ENCODE measurements around the gene ST7.

ST7 gene

GRCh38 chr7:117090791-117091190 lies 137.5 kb downstream of the ST7 start:
- H3K9me3 ChIP-seq (ENCODE audit: control insufficient read depth, insufficient read depth, low read length) = no peaks in the 10 kb centered on the region
- DNase-seq (ENCODE audit: low read depth, low spot score) = no peak
- H3K27ac ChIP-seq (ENCODE audit: low read length) = no peak overlapping the region
- no peaks in the 10 kb centered on the region for H3K36me3 ChIP-seq (ENCODE audit: control insufficient read depth, insufficient read depth, low read length)
- H3K4me1 ChIP-seq (ENCODE audit: control insufficient read depth, insufficient read depth, low read length) = no peaks in the 10 kb centered on the region
- H3K4me3 ChIP-seq (ENCODE audit: low read length) = no peak overlapping the region
- no CpG with 5 or more reads among the region's 5 CpGs for WGBS (ENCODE audit: insufficient coverage, insufficient read length)
- H3K27me3 ChIP-seq (ENCODE audit: control insufficient read depth, insufficient read depth, low read length) = no peaks in the 10 kb centered on the region

DNA sequence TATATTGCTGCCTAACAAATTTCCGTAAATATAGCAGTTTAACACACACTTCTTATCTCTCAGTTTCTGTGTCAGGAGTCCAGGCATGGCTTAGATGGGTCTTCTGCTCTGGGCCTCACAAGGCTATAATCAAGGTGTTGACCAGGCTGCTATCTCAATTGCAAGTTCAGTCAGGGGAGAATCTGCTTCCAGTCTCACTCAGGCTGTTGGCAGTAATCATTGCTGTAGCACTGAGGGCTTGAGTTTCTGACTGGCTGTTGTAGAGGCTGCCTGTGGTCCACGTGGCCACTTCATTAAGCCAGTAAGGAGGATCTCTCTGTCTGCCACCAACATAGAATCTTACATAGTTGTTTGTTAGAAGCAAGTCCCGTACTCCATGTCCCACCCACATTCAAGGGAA lies 138.4 kb downstream of the ST7 start:
- WGBS (ENCODE audit: insufficient coverage, insufficient read length) = no CpG with 5 or more reads among the region's 3 CpGs
- no peak overlapping the region for H3K27ac ChIP-seq (ENCODE audit: low read length)
- H3K4me1 ChIP-seq (ENCODE audit: control insufficient read depth, insufficient read depth, low read length) = no peaks in the 10 kb centered on the region
- DNase-seq (ENCODE audit: low read depth, low spot score) = no peak
- H3K4me3 ChIP-seq (ENCODE audit: low read length) = no peak overlapping the region
- no peaks in the 10 kb centered on the region for H3K27me3 ChIP-seq (ENCODE audit: control insufficient read depth, insufficient read depth, low read length)
- H3K36me3 ChIP-seq (ENCODE audit: control insufficient read depth, insufficient read depth, low read length) = no peaks in the 10 kb centered on the region
- no peaks in the 10 kb centered on the region for H3K9me3 ChIP-seq (ENCODE audit: control insufficient read depth, insufficient read depth, low read length)

- Histone ChIP-seq H3K9me3 (ENCODE audit: control insufficient read depth, insufficient read depth, low read length) (no peaks in the 10 kb centered on the region), H3K27ac (ENCODE audit: low read length) (no peak overlapping the region), H3K4me1 (ENCODE audit: control insufficient read depth, insufficient read depth, low read length) (no peaks in the 10 kb centered on the region), H3K36me3 (ENCODE audit: control insufficient read depth, insufficient read depth, low read length) (no peaks in the 10 kb centered on the region), H3K27me3 (ENCODE audit: control insufficient read depth, insufficient read depth, low read length) (no peaks in the 10 kb centered on the region), H3K4me3 (ENCODE audit: low read length) (no peak overlapping the region)
- WGBS (ENCODE audit: insufficient coverage, insufficient read length) = no CpG with 5 or more reads among the region's 3 CpGs
- no peak for DNase-seq (ENCODE audit: low read depth, low spot score)
Measured at GRCh38 chr7:117092785-117093184, 139.5 kb downstream of the ST7 start.

- H3K27ac ChIP-seq (ENCODE audit: low read length) = no peak overlapping the region
- no CpG with 5 or more reads among the region's 3 CpGs for WGBS (ENCODE audit: insufficient coverage, insufficient read length)
- no peaks in the 10 kb centered on the region for H3K27me3 ChIP-seq (ENCODE audit: control insufficient read depth, insufficient read depth, low read length)
- DNase-seq (ENCODE audit: low read depth, low spot score) = no peak
- H3K4me3 ChIP-seq (ENCODE audit: low read length) = no peak overlapping the region
- H3K36me3 ChIP-seq (ENCODE audit: control insufficient read depth, insufficient read depth, low read length) = no peaks in the 10 kb centered on the region
- no peaks in the 10 kb centered on the region for H3K9me3 ChIP-seq (ENCODE audit: control insufficient read depth, insufficient read depth, low read length)
- H3K4me1 ChIP-seq (ENCODE audit: control insufficient read depth, insufficient read depth, low read length) = no peaks in the 10 kb centered on the region
Measured at GRCh38 chr7:117094457-117094856, 141.2 kb downstream of the ST7 start.

DNA sequence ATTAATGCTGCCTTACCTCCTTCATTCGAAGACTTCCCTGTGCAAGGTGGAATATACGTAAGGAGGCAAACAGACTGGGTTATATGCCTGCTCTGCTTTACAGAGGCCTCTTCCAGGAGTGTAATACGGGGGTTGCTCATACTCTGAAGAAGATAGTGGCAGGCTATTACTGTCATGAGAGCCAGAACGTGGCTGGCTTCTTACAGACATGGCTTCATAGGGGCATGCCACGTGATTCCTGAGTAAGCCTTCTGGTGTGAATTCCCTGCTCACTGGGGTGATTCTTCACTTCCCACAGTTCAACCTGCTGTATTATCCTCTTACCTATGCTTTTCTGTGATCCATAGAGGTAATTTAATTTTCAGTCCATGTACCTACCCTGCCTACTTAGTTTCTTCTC lies 141.8 kb downstream of the ST7 start:
- H3K36me3 ChIP-seq (ENCODE audit: control insufficient read depth, insufficient read depth, low read length) = no peaks in the 10 kb centered on the region
- no peak overlapping the region for H3K4me3 ChIP-seq (ENCODE audit: low read length)
- H3K9me3 ChIP-seq (ENCODE audit: control insufficient read depth, insufficient read depth, low read length) = no peaks in the 10 kb centered on the region
- DNase-seq (ENCODE audit: low read depth, low spot score) = no peak
- H3K4me1 ChIP-seq (ENCODE audit: control insufficient read depth, insufficient read depth, low read length) = no peaks in the 10 kb centered on the region
- no peaks in the 10 kb centered on the region for H3K27me3 ChIP-seq (ENCODE audit: control insufficient read depth, insufficient read depth, low read length)
- no peak overlapping the region for H3K27ac ChIP-seq (ENCODE audit: low read length)
- no CpG with 5 or more reads among the region's 5 CpGs for WGBS (ENCODE audit: insufficient coverage, insufficient read length)

DNA sequence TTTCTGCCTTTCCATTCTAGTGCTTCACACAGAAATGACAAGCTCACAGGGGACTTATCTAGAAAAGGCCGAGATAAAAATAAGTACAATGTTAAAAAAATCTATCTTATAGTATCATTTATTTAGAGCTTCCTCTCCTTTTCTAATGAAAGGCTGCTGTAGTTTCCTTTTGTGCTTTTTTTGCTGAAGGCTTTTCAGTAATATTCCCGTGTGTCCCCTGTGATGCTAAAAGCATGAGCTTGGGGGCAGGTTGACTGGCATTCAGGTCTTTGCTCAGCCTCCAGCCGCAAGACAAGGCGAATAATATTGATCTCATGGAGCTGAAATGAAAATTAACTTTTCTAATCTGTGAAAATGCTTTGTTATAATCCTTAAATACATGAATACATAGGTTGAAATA lies 143.0 kb downstream of the ST7 start:
- H3K27me3 ChIP-seq (ENCODE audit: control insufficient read depth, insufficient read depth, low read length) = no peaks in the 10 kb centered on the region
- no peaks in the 10 kb centered on the region for H3K4me1 ChIP-seq (ENCODE audit: control insufficient read depth, insufficient read depth, low read length)
- WGBS (ENCODE audit: insufficient coverage, insufficient read length) = no CpG with 5 or more reads among the region's 4 CpGs
- H3K4me3 ChIP-seq (ENCODE audit: low read length) = no peak overlapping the region
- no peaks in the 10 kb centered on the region for H3K9me3 ChIP-seq (ENCODE audit: control insufficient read depth, insufficient read depth, low read length)
- no peak overlapping the region for H3K27ac ChIP-seq (ENCODE audit: low read length)
- H3K36me3 ChIP-seq (ENCODE audit: control insufficient read depth, insufficient read depth, low read length) = no peaks in the 10 kb centered on the region
- no peak for DNase-seq (ENCODE audit: low read depth, low spot score)

DNA sequence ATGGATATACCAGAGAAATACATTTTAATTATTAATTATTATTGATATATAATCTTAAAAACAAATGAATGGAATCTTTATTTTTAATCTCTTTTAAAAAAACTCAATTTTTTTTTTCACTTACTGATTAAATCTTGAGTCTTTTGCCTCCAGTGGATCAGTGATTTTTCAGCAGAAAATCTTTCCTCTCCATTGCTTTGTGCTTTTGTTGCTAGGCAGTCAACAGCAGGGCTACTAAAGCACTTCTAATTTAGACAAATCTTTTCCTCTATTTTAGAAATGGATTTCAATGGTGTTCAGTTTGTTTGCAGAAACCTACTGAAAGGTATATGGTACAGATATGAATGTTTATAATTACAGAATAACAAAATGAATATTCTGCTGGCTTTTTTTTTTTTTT lies 143.6 kb downstream of the ST7 start:
- H3K36me3 ChIP-seq (ENCODE audit: control insufficient read depth, insufficient read depth, low read length) = no peaks in the 10 kb centered on the region
- H3K27me3 ChIP-seq (ENCODE audit: control insufficient read depth, insufficient read depth, low read length) = no peaks in the 10 kb centered on the region
- no peak overlapping the region for H3K4me3 ChIP-seq (ENCODE audit: low read length)
- DNase-seq (ENCODE audit: low read depth, low spot score) = no peak
- H3K27ac ChIP-seq (ENCODE audit: low read length) = no peak overlapping the region
- no peaks in the 10 kb centered on the region for H3K4me1 ChIP-seq (ENCODE audit: control insufficient read depth, insufficient read depth, low read length)
- no peaks in the 10 kb centered on the region for H3K9me3 ChIP-seq (ENCODE audit: control insufficient read depth, insufficient read depth, low read length)

- Histone ChIP-seq H3K27me3 (ENCODE audit: control insufficient read depth, insufficient read depth, low read length) (no peaks in the 10 kb centered on the region), H3K4me3 (ENCODE audit: low read length) (no peak overlapping the region), H3K36me3 (ENCODE audit: control insufficient read depth, insufficient read depth, low read length) (no peaks in the 10 kb centered on the region), H3K27ac (ENCODE audit: low read length) (no peak overlapping the region), H3K9me3 (ENCODE audit: control insufficient read depth, insufficient read depth, low read length) (no peaks in the 10 kb centered on the region), H3K4me1 (ENCODE audit: control insufficient read depth, insufficient read depth, low read length) (no peaks in the 10 kb centered on the region)
- no peak for DNase-seq (ENCODE audit: low read depth, low spot score)
- no CpG with 5 or more reads among the region's 5 CpGs for WGBS (ENCODE audit: insufficient coverage, insufficient read length)
Measured at GRCh38 chr7:117097860-117098259, 144.6 kb downstream of the ST7 start.

DNA sequence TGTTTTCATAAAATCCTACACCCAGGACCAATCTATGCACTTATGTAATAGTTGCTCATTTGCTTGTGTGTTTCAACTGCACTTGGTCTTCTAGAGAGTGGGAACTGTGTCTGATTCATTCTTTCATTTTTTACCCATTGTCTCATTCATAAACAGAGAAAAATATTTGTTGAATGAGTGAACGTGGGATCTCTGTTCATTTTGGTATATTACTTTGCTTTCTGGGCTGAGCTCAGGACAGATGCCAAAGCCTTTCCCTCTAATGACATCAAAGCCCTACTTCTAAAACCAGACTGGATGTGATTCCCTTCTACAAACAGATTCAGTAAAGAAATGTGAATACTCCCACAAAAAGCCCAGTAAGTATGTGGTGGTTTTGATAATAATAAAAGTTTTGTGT lies 145.2 kb downstream of the ST7 start:
- Histone ChIP-seq H3K4me3 (ENCODE audit: low read length) (no peak overlapping the region), H3K4me1 (ENCODE audit: control insufficient read depth, insufficient read depth, low read length) (no peaks in the 10 kb centered on the region), H3K27me3 (ENCODE audit: control insufficient read depth, insufficient read depth, low read length) (no peaks in the 10 kb centered on the region), H3K9me3 (ENCODE audit: control insufficient read depth, insufficient read depth, low read length) (no peaks in the 10 kb centered on the region), H3K36me3 (ENCODE audit: control insufficient read depth, insufficient read depth, low read length) (no peaks in the 10 kb centered on the region), H3K27ac (ENCODE audit: low read length) (no peak overlapping the region)
- DNase-seq (ENCODE audit: low read depth, low spot score) = no peak
- no CpG with 5 or more reads among the region's 1 CpG for WGBS (ENCODE audit: insufficient coverage, insufficient read length)

DNA sequence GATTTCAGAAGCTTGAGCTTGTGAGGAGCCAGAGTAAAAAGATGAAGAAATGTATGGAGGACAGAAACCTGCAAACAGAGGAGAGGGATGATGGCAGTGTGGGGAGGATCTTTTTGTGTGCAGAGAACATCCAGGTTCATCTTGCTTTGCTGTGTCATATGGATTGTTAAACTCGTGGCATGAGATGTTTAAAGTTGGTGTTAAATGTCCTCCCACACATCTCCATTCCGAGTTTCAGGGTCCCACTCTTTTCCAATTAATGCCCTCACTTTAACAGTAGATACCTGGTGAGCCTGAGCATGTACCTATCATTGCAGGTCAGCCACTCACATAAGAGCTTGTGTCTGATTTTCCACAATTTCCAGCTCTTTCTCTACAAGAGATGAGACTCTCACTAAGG lies 147.7 kb downstream of the ST7 start:
- H3K27ac ChIP-seq (ENCODE audit: low read length) = no peak overlapping the region
- no peaks in the 10 kb centered on the region for H3K9me3 ChIP-seq (ENCODE audit: control insufficient read depth, insufficient read depth, low read length)
- H3K27me3 ChIP-seq (ENCODE audit: control insufficient read depth, insufficient read depth, low read length) = no peaks in the 10 kb centered on the region
- DNase-seq (ENCODE audit: low read depth, low spot score) = no peak
- no peaks in the 10 kb centered on the region for H3K36me3 ChIP-seq (ENCODE audit: control insufficient read depth, insufficient read depth, low read length)
- no CpG with 5 or more reads among the region's 2 CpGs for WGBS (ENCODE audit: insufficient coverage, insufficient read length)
- no peaks in the 10 kb centered on the region for H3K4me1 ChIP-seq (ENCODE audit: control insufficient read depth, insufficient read depth, low read length)
- H3K4me3 ChIP-seq (ENCODE audit: low read length) = no peak overlapping the region

GRCh38 chr7:117110480-117111315 lies 157.4 kb downstream of the ST7 start:
- DNase-seq (ENCODE audit: low read depth, low spot score) = no peak
- Histone ChIP-seq H3K4me1 (ENCODE audit: control insufficient read depth, insufficient read depth, low read length) (0 out of 2 replicates have a peak, but pooled peaks cover 1% of the 10 kb centered on the region), H3K4me3 (ENCODE audit: low read length) (no peak overlapping the region), H3K36me3 (ENCODE audit: control insufficient read depth, insufficient read depth, low read length) (no peaks in the 10 kb centered on the region), H3K27ac (ENCODE audit: low read length) (no peak overlapping the region), H3K9me3 (ENCODE audit: control insufficient read depth, insufficient read depth, low read length) (no peaks in the 10 kb centered on the region), H3K27me3 (ENCODE audit: control insufficient read depth, insufficient read depth, low read length) (no peaks in the 10 kb centered on the region)
- no CpG with 5 or more reads among the region's 5 CpGs for WGBS (ENCODE audit: insufficient coverage, insufficient read length)

All from iPS DF 6.9 (cell line).